Endothelial cell of umbilical vein (primary cell): ENCODE data around the gene USH2A.

Source experiments
- EZH2 ChIP-seq: IDR thresholded peaks from 2 replicates; pipeline ENCODE4 v1.6.1; 2012; ENCODE audit warnings: borderline replicate concordance, low read depth, mild to moderate bottlenecking, moderate library complexity, low read length, inconsistent platforms; ENCODE audit not compliant: severe bottlenecking
- POLR2A ChIP-seq: IDR thresholded peaks from 2 replicates; pipeline ENCODE4 v1.6.1; 2012; ENCODE audit warnings: low read depth, mild to moderate bottlenecking, control low read depth, low read length
- POLR2AphosphoS5 ChIP-seq: IDR thresholded peaks from 2 replicates; pipeline ENCODE4 v1.6.1; 2012; ENCODE audit warnings: low read depth, mild to moderate bottlenecking, control low read depth, low read length, moderate library complexity; ENCODE audit not compliant: insufficient read depth
- TF ChIP-seq, protein P1 (sequence below): IDR thresholded peaks from 2 replicates; pipeline ENCODE4 v1.6.1; 2011; ENCODE audit not compliant: insufficient read depth, insufficient read length
- TF ChIP-seq, protein P2 (sequence below), 2 donors: IDR thresholded peaks; 1 replicate in 1 of 2; 2 replicates in 1 of 2; pipeline ENCODE4 v1.5.1; 2011; ENCODE audit warnings: low read length in 2 of 2, mild to moderate bottlenecking in 2 of 2, moderate library complexity in 2 of 2, control low read depth in 1 of 2, inconsistent platforms in 1 of 2, low read depth in 1 of 2; ENCODE audit not compliant: insufficient read depth in 1 of 2; ENCODE audit errors: extremely low read depth in 1 of 2

DNA sequence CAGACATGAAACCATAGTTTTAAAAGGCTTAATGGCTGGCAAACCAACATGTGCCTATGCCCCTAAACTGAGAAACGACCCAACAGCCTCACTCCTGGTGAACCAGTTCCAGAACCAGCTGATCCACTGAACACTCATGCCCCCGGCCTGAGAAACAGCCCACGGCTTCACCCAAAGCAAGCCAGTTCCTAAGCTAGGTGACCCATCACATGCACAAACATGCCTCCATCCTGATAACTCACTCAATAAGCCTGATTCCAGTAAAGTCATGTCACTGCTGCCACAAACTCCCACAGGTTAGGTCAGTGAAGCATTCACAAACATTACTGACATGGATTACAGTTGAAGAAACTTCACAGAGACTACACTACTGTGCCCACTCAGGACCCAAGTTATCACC lies 161.6 kb downstream of the USH2A start:
- TF ChIP-seq POLR2A (no peak), POLR2AphosphoS5 (no peak), EZH2 (no peak)
- TF ChIP-seq, protein P1, sequence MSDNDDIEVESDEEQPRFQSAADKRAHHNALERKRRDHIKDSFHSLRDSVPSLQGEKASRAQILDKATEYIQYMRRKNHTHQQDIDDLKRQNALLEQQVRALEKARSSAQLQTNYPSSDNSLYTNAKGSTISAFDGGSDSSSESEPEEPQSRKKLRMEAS = no peak
- TF ChIP-seq, protein P2, sequence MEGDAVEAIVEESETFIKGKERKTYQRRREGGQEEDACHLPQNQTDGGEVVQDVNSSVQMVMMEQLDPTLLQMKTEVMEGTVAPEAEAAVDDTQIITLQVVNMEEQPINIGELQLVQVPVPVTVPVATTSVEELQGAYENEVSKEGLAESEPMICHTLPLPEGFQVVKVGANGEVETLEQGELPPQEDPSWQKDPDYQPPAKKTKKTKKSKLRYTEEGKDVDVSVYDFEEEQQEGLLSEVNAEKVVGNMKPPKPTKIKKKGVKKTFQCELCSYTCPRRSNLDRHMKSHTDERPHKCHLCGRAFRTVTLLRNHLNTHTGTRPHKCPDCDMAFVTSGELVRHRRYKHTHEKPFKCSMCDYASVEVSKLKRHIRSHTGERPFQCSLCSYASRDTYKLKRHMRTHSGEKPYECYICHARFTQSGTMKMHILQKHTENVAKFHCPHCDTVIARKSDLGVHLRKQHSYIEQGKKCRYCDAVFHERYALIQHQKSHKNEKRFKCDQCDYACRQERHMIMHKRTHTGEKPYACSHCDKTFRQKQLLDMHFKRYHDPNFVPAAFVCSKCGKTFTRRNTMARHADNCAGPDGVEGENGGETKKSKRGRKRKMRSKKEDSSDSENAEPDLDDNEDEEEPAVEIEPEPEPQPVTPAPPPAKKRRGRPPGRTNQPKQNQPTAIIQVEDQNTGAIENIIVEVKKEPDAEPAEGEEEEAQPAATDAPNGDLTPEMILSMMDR (IDR thresholded peaks at IDR 0.05; ENCODE audit: extremely low read depth in 1 of 2, insufficient read depth in 1 of 2, low read depth in 1 of 2, low read length in 2 of 2) = no peak
